ENCODE results near the gene NSMF.

DNA sequence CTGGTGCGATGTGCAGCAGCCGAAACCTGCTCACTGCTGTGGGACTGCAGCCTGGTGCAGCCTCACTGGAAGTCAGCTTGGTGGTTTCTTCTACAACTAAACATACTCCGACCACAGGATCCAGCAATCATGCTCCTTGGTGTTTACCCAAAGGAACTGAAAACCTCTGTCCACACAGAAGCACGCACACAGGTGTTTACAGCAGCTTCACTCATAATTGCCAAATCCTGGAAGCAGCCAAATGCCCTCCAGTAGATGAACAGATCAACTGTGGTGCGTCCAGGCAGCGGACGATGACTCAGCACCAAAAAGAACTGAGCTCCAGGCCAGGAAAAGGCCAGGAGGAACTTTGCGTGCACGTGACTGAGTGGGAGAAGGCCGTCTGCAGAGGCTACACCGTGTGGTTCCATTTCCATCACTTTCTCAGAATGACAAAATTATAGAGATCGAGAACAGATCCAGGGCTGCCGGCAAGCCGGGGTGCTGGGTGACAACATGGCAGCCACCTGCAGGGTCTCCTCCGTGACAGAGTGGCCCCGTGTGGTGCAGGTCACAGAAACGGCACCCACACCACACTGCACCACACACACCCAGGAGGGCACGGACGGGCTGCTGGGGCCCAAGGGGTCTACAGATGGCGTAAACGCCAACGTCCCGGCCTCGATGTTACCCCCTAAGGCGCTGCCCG, 23.1 kb upstream of the NSMF start:
- no peak for TF ChIP-seq POLR2A (IDR thresholded peaks at IDR 0.05; ENCODE audit: low read length)
- TF ChIP-seq GATA1 (IDR thresholded peaks at IDR 0.05; ENCODE audit: low read depth, low read length) = no peak

Measured in erythroblast (primary cell).